GM18868 (cell line): ENCODE measurements around the gene MMP17.
"Not testable (repeated sequence)": the region's sequence is repeated elsewhere in the genome, so short reads cannot be mapped to it uniquely, and the experiment has no call there.

Experiments
- ATAC-seq: cut with Tn5 transposase; IDR thresholded peaks from one replicate; pipeline ENCODE4 v1.9.1; 2021; ENCODE audit warnings: mild to moderate bottlenecking, moderate library complexity; ENCODE audit not compliant: unreplicated experiment

Gene MMP17

DNA sequence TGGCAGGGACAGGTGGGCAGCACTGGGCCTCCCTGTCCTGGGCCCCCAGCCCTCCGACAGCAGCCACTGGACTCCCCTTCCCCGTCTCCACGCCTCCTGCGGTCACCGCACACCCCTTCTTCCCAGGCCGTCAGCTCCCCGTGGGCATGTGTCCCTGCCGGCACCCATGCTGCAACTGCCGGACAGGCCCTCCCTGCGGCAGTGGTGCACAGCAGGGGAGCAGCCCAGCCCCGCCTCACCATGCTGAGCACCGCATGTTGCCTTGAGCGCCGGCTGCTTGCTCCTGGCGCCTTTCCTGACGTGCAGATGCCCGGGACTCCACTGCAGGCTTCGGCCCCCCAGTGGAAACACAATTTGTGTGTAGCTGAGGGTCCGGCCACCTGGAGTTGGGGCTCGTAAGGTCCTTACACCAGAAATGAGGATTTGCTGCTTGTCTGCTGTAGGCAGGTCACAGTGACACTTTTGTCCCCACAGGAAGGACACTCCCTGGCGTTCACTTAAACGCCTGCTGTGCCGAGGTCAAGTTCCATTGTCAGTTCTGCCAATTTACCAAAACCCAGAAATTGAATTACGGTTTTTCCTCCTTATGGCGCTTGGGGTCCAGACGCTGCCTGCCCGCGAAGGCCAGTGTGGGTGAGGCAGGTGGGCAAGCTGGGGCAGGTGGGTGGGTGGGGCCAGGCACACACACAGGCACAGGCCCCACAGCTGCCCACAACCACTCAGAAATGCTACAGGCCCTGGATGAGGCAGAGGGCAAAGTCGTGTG is 28.2 kb upstream of the MMP17 start:
- ATAC-seq, result no peak

DNA sequence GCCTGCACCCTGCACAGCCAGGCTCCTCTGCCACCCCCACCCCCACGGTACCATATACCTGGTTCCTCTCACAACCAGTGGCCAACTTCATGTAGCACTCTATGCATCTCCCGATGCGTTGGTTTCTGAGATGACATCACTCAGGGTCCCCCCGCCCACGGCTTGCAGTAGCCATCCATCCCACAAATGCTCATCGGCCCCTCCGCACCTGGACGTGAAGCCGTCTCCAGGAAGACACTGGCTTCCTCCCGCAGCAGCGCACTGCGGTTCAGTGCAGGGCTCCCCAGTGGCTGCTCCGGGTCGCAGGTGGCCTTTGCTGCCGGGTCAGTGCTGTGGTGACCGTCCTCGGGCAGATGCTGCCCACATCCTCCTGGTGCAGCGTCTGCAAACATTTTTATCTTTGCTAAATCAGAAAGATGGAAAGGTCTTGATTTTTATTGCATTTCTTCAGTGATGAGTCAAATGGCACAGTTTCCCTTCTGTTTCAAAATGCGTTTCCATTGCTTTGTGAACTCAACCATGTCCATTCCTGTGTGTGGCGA is 27.5 kb upstream of the MMP17 start:
- no peak for ATAC-seq

- ATAC-seq, result no peak
Measured at GRCh38 chr12:131801254-131801866, 26.8 kb upstream of the MMP17 start.

GRCh38 chr12:131803961-131804521 is 24.2 kb upstream of the MMP17 start:
- no peak for ATAC-seq

GRCh38 chr12:131805421-131805820 is 22.8 kb upstream of the MMP17 start:
- no peak for ATAC-seq

- ATAC-seq, result no peak
Measured at GRCh38 chr12:131806674-131807073, 21.5 kb upstream of the MMP17 start.

DNA sequence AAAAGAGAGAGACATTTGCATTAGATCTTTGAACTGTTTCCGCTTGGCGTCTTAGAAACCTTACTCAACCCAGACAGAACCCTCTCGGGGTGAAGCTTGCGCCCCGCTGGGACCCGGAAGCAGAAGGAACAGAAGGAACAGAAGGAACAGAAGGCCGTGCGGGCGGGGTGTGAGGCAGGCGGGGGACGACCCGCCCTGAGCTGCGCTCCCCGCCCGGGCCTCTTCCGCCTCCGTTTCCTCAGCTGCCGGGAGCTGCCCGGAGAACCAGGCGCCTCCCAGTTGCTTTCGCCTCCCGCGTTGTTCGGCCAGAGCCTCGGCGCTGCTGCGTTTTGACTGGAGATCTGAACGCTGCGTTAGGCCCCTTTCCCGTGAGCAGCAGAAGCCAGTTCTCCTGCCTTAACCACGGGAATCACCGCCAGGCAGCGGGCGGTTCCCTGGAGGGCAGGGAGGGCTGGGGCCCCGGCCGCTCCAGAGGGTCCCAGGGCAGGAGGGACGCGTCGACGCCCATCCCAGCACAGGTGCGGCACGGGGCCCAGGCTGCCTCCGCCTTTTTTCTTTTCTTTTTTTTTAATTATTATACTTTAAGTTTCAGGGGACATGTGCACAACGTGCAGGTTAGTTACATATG is 19.3 kb upstream of the MMP17 start:
- ATAC-seq, result no peak

- ATAC-seq, result not testable (repeated sequence)
Measured at GRCh38 chr12:131809476-131810254, 18.5 kb upstream of the MMP17 start.

DNA sequence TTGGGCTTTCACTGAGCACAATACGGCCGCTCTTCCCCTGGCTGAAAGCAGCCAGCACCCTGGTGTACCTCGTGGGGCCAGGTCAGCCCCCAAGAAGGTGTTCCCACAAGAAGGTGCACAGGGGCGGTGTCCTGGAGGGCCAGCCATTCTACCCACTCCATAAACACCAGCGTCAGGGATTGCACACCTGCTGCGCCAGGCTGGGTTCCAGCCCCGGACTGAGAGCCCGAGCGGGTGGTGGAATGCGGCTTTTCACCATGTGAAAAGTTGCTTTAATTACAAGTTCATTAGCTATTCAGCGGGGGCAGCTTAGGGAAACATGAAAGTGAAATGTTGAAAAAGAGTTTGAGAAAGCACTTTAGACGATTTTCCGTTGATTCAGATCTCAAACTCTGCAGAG is 17.5 kb upstream of the MMP17 start:
- no peak for ATAC-seq

- no peak for ATAC-seq
Measured at GRCh38 chr12:131815131-131815530, 13.1 kb upstream of the MMP17 start.

- no peak for ATAC-seq
Measured at GRCh38 chr12:131816495-131816894, 11.7 kb upstream of the MMP17 start.

GRCh38 chr12:131817241-131817640 is 11.0 kb upstream of the MMP17 start:
- no peak for ATAC-seq

DNA sequence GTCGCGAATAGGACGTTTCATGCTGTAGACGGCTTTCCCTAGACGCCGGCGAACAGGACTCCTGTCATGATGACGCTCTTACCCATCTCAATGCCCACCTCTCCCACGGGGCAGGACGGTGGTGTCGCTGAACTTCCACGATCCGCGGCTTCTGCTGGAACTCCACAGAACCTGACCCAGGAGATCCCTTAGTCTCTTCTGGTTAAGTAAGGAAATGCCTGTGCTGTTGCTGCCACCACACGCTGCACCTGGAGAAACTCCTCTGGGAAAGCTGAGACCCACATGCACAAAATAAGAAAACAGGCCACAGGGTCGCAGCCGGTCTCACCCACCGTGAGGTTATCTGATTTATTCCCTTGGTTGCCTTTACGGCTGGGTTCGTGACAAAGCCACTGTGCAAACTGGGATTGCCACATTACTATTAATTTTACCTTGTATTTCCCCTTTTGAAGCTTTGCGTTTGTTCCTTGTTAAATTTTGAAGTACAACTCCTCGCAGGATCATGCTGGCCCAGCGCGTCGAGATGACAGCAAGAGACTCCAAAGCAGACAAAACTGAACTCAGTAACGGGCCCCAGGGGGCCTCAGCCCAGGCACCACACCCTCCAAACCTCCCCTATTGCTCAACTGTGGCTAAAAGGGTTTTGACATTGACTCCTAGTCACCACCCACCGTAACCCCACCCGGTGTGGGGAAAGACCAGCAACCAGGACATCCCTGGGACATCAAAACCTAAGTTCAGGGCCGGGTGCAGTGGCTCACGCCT is 9.2 kb upstream of the MMP17 start:
- no peak for ATAC-seq

GRCh38 chr12:131824450-131824849 is 3.7 kb upstream of the MMP17 start:
- ATAC-seq, result no peak

- ATAC-seq, result no peak
Measured at GRCh38 chr12:131825146-131825892, 2.9 kb upstream of the MMP17 start.

- no peak for ATAC-seq
Measured at GRCh38 chr12:131826097-131826928, 1.9 kb upstream of the MMP17 start.

DNA sequence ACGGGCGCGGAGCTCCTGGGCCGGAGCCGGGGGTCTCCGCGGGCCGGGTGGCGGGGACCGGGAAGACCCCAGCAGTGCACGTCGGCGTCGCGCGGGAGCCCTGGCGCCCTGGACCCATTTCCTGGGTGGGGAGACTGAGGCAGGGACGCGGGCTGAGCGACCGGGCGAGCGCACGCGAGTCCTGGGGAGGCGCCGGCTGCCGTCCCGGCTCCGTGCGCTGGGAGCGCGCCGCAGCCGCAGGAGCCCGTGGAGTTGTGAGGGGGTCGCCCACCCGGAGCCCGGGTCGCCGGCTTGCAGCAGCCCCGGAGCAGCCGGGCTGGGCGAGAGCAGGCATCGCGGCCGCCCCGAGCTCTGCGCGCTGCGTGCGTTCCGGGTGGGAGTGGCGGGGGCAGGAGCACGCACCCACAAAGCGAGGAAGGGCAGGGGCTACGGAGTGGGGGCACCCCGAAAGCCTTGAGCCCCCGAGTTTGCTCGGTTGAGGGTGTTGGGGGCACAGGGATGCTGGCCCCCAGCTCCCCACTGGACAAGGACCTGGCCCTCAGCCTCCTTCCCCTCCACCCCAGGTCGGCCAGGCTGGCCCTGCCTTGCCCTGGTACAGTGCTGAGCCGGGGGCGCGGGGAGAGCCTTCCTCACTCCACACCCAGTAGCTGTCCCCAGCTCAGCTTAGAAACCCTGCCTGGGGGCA is 620 bp downstream of the MMP17 start:
- no peak for ATAC-seq

DNA sequence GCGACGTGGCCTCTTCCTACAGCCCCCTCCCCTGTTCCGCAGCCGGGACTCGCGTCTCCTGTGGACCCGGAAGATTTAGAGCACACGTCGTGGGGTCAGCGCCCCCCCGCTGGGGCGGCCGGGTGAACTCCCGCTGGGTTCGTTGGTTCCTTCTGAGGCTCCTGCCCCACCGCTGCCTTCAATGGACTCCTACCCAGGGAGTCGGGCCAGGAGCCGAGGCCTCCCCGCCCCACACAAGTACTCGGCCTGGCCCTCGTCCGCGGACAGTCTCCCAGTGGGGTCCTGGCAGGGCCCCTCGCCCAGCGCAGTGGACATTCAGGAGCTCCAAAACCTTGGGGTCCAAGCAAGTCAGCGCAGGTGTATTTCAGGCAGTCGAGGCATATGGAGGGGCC is 1.2 kb downstream of the MMP17 start:
- no peak for ATAC-seq
